Measurements from ENCODE around the gene C1orf35.

- TF ChIP-seq CTCF (IDR thresholded peaks at IDR 0.05; ENCODE audit: poor library complexity): no peak
- no peak for TF ChIP-seq EZH2phosphoT487 (IDR thresholded peaks at IDR 0.05; ENCODE audit: low read depth, severe bottlenecking, unreplicated experiment)
Measured at GRCh38 chr1:228076796-228077430, 26.2 kb downstream of the C1orf35 start.

All from hepatocyte (in vitro differentiated cells).